ENCODE results near the gene NPAP1.

DNA sequence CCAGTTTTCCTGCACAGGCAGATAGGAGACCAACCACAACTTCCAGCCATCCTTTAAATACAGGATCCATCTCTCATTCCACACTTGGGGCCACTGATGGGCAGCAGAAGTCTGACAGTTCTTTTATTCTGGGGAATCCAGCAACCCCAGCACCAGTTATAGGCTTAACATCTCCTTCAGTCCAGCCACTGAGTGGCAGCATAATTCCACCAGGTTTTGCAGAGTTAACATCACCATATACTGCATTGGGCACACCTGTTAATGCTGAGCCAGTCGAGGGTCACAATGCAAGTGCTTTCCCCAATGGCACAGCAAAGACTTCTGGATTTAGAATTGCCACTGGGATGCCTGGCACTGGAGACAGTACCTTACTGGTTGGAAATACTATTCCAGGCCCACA is 2.9 kb downstream of the NPAP1 start:
- no peak for TF ChIP-seq YY1 (IDR thresholded peaks at IDR 0.05; ENCODE audit: insufficient read depth, insufficient read length)
- TF ChIP-seq SUZ12 (IDR thresholded peaks at IDR 0.05; ENCODE audit: extremely low read depth, insufficient read depth, insufficient read length): no peak
- no peak for TF ChIP-seq ZNF274 (IDR thresholded peaks at IDR 0.05; ENCODE audit: low read depth, low read length)
